ENCODE measurements around the gene COL4A6.

- TF ChIP-seq CTCF (IDR thresholded peaks at IDR 0.05; ENCODE audit: low read depth, low read length, poor library complexity, severe bottlenecking) (no peak), EZH2phosphoT487 (IDR thresholded peaks at IDR 0.05; ENCODE audit: borderline replicate concordance, low read length) (no peak)
Measured at GRCh38 chrX:108359806-108360602, 78.2 kb downstream of the COL4A6 start.

All from DOHH2 (cell line).